NCI-H2107 treated with DMSO at 0.1 percent for 48 hours (cell line): ENCODE measurements around the gene ZNF20.
A peak's percentile ranks its signal among the peaks of the same experiment; 100 is the strongest.

ENCODE experiments used
- DNase-seq: peaks from one replicate; lab custom pipeline; 2025; ENCODE audit not compliant: unreplicated experiment; lab: John Stamatoyannopoulos, UW

The ZNF20 gene

DNA sequence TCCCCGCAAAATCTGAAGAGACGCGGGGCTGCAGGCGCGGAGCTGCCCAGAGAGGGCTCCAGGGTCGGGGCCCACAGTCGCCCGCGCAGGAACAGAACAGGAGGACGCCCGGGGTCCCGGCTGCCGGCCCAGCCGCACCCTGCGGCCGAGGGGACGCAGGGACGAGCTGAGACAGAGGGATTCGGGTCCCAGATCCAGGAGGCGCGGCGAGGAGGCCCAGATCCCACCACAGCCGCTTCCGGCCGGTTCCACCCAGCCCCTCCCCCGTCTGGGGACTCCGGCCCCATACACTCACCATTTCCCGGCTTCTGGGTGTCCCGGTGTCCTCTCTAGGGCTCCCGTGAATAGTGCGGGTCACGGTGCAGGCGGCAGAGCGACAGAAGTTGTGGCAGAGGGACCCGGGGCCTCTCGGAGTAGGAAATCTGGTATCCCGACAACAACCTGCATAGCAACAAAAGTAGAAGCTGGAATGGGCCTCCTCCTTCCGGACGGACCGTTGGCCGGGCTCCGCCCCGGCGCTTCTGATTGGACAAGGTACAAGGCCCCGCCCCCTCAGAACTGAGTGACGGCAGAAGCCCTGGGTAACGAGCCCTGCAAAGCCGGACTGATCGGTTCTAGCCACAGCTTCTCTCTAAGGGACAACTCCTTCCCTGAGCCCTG lies at the start of gene ZNF20:
Gene ZNF20, minus strand, starts transcription at position 466 of the 660 bp plus-strand sequence. Its CDS starts 168 bp downstream, at position 298.
- peak; percentile 61 for DNase-seq

DNA sequence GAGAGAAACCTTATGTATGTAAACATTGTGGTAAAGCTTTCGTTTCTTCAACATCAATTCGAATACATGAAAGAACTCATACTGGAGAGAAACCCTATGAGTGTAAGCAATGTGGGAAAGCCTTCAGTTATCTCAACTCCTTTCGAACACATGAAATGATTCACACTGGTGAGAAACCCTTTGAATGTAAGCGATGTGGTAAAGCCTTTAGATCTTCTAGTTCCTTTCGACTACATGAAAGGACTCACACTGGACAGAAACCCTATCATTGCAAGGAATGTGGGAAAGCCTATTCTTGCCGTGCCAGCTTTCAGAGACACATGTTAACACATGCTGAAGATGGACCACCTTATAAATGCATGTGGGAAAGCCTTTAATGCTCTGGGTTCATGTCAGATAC lies 47.5 kb upstream of the ZNF20 start:
- no peak for DNase-seq

- DNase-seq, result no peak
These were observed 40.2 kb upstream of the ZNF20 start for GRCh38 chr19:12180377-12180776.

DNA sequence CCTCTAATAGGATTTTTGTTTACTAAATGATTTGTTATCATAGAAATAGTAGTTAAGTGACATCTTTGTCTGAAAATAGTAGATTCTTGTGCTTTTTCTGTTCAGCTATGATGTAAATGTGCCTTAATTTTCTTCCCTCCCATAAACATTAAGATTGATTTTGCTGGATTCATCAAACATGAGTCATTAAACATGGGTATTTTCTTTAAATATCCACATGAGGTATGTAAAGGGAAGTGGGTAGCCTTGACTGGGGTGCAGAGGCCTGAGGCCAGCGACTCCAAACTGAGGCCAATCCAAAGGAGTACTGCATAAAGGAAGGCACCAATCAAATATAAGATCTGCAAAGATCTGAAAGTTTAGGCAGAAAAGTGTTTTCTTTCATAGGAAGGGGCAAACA lies 26.5 kb upstream of the ZNF20 start:
- no peak for DNase-seq

- DNase-seq, result no peak
These were observed 23.7 kb upstream of the ZNF20 start for GRCh38 chr19:12163826-12164225.

GRCh38 chr19:12162882-12163806 lies 23.0 kb upstream of the ZNF20 start, which contains the start of gene ZNF136:
Gene ZNF136, plus strand, starts transcription at chr19:12163096. Its CDS starts 108 bp downstream, at chr19:12163204.
- DNase-seq, result peak; percentile 82

- no peak for DNase-seq
These were observed 22.3 kb upstream of the ZNF20 start for GRCh38 chr19:12162513-12162881.

GRCh38 chr19:12159773-12160414 lies 19.7 kb upstream of the ZNF20 start:
- no peak for DNase-seq

GRCh38 chr19:12156223-12157058 lies 16.3 kb upstream of the ZNF20 start, which contains the start of gene ZNF625:
Gene ZNF625, minus strand, starts transcription at chr19:12156734. Its CDS starts 176 bp downstream, at chr19:12156558.
- DNase-seq, result peak; percentile 79

DNA sequence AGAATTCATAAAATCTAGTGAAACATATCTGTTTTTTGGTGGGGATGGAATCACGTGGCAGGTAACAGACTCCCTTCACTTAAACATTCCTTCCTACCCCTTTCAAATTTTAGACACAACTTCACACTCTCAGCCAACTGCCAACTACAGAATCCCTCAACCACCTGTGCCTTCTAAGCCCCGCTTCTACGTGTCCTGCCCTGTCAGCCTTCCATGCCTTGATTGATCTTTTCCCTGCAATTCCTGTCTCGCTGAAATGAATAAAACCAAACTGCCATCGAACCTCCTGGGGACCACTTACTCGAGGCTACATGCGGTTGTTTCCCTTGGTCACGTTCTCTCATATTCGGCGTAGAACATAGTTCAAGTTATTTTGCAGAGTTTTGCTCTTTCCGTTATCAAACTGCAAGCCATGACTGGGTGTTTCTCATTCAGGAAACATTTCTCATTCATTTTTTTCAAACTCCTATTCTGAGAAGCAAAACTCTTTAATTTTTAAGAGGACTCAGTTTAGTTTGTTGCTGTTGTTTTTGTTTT lies 15.2 kb upstream of the ZNF20 start:
- no peak for DNase-seq

GRCh38 chr19:12145348-12145747 lies 5.2 kb upstream of the ZNF20 start:
- DNase-seq, result no peak

DNA sequence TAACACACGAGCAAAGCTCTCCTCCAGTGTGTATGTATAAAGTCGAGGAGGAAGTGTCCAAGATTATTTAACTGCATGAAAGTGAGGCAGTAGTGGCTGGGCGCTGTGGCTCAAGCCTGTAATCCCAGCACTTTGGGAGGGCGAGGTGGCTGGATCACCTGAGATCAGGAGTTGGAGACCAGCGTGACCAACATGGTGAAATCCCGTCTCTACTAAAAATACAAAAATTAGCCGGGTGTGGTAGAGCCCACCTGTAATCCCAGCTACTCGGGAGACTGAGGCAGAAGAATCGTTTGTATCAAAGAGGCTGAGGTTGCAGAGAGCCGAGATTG lies 1.2 kb upstream of the ZNF20 start:
- no peak for DNase-seq

DNA sequence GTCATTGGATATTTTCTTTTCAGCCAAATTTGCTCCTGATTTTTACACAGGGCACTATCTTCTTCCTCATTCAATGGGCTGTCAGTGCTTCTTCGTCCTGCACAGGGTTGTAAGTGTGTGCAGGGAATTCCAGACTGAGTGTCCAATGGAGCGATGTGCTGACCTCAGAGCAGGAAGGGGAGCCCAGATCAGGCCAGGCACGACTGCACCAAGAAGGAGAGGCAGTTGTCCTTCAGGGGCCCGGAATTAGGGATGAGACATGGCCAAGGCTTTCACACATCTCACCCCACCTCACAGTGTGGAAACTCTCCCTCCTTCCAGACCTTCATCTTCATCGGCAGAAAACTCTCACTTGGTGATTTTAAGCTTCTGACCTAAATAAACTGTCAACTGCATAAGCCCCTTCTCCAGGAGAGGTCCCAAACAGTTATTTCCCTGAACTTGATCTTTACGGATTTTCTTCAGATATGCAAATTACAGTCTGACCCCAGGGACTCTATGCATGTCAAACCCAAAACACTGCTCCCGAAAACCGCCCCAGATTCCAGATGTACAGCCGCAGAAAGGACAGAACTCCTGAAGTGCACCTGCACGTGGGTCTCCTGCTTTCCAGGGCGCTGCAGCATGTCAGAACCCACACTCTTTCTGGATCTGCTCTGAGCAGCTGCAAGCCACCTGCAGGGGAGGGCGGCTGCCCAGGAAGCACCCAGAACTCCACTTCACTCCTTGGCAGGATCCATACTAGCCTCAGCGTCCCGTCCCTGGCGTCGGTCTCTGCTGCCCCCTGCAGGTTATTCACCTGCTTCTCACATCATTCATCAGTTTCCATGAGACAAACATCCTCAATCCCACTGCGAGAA lies 625 bp upstream of the ZNF20 start:
- DNase-seq, result peak; percentile 88

GRCh38 chr19:12139269-12139668 lies 881 bp downstream of the ZNF20 start:
- DNase-seq, result no peak

DNA sequence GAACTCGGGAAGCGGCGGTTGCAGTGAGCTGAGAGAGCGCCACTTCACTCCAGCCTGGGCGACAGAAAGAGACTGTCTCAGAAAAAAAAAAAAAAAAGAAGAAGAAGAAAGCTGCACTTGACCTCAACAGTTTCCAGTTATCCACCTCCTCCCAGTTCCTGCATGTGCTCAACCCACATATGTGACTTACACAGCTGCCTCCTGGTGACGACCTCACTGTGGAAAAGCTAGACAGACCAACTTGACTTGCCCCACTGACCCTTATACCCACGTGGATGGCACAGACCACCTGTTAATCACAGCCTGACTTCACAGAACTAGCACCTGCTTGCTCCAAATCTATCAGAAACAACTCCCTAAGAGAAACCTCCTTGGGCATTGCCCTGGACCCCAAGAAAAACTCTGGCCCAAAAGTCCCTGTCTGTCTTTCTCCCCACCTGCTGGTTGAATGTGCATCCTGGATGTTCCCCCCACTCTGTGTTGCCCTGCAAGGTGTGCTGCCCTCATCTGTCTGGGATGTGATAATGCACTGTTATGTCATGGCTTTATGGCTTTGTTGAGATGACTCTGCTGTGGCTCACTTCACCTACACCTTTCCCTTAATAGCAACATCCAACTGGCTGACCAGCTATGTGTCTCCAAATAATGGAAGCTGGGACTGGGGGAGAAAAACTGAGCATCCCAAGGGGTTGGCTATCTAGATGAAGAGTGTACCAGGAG lies 2.8 kb downstream of the ZNF20 start:
- DNase-seq, result no peak

DNA sequence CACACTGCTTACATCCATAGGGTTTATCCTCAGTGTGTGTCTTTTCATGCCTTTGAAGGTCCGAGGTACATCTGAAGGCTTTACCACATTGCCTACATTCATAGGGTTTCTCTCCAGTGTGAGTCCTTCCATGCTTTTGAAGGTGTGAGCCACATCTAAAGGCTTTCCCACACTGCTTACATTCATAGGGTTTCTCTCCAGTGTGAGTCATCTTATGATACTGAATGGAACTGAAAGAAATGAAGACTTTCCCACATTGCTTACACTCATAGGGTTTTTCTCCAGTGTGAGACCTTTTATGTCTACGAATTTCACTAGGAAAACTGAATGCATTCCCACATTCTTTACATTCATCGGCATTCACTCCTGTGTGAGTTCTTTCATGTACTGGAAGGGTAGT lies 7.1 kb downstream of the ZNF20 start:
- no peak for DNase-seq

- DNase-seq, result no peak
These were observed 13.4 kb downstream of the ZNF20 start for GRCh38 chr19:12126707-12127106.

- no peak for DNase-seq
These were observed 22.8 kb downstream of the ZNF20 start for GRCh38 chr19:12117201-12117970.
